ENCODE data around the gene CTNNA2.
"Not testable (repeated sequence)": the region's sequence is repeated elsewhere in the genome, so short reads cannot be mapped to it uniquely, and the experiment has no call there.

Gene CTNNA2

DNA sequence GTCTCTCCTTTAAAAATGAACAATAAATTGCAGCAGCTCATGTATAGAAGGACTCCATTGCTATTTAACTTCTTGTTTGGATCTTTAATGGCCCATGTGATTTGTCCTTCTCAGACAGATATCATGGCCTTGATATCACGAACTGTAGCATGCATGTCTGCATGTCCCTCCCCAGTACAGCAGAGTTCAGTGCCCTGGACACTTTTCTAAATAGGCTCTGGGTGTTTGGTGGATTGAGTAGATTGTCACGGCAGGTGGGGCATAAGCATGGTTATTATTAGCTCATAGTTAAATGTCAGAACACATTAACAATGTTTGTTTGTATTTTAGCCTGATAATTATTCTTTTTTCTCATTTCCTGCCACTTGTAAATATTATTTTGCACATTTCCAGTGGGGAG is 673.4 kb downstream of the CTNNA2 start:
- H3K36me3 ChIP-seq (ENCODE audit: control insufficient read depth, insufficient read depth, low read length) = no peaks in the 10 kb centered on the region
- 100% methylated on average over 1 of the region's 2 CpGs; no CpG with 5 or more reads in 1 of the 2 experiments for WGBS, 2 experiments (ENCODE audit: insufficient coverage in 2 of 2)
- no peaks in the 10 kb centered on the region for H3K9me3 ChIP-seq (ENCODE audit: control insufficient read depth, low read length)

GRCh38 chr2:80187156-80187555 is 674.3 kb downstream of the CTNNA2 start:
- H3K27ac ChIP-seq (ENCODE audit: low read depth, low read length, severe bottlenecking) = no peak overlapping the region
- H3K4me3 ChIP-seq (ENCODE audit: extremely low read depth, insufficient read depth, low read length, poor library complexity, severe bottlenecking) = no peak overlapping the region
- no peaks in the 10 kb centered on the region for H3K36me3 ChIP-seq (ENCODE audit: control insufficient read depth, insufficient read depth, low read length)
- no peaks in the 10 kb centered on the region for H3K4me1 ChIP-seq (ENCODE audit: control insufficient read depth, insufficient read depth, low read length, poor library complexity, severe bottlenecking)
- 92 to 100% methylated on average over 4 of the region's 5 CpGs for WGBS, 2 experiments (ENCODE audit: insufficient coverage in 2 of 2)
- H3K9me3 ChIP-seq (ENCODE audit: control insufficient read depth, low read length) = no peaks in the 10 kb centered on the region

More for the DNA sequence above, 673.4 kb downstream of the CTNNA2 start:
- Histone ChIP-seq H3K4me3 (ENCODE audit: extremely low read depth, insufficient read depth, low read length, poor library complexity, severe bottlenecking) (no peak overlapping the region), H3K4me1 (ENCODE audit: control insufficient read depth, insufficient read depth, low read length, poor library complexity, severe bottlenecking) (no peaks in the 10 kb centered on the region), H3K27ac (ENCODE audit: low read depth, low read length, severe bottlenecking) (no peak overlapping the region)

DNA sequence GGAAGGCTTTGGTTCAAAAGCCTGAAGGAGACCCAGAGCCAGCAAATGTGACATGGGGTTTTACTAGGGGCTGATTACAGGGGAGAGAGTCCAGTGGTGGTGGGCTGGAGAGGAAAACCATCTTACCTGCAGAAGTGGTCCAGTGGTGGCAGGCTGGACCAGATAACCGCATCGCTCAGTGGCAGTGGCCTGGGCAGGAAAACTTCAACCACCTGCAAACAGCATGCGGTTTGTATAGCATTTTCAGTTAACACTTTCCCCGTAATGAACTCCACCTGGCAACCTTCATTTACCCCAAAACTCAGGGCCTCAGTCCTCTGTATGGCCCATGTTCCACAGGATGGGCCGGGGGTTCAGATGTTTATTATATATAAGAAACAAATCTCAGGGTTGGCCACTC is 677.3 kb downstream of the CTNNA2 start:
- WGBS, 2 experiments (ENCODE audit: insufficient coverage in 2 of 2) = 89 to 90% methylated on average over 3 to 4 of the region's 5 CpGs
- Histone ChIP-seq H3K36me3 (ENCODE audit: control insufficient read depth, insufficient read depth, low read length) (no peaks in the 10 kb centered on the region), H3K27ac (ENCODE audit: low read depth, low read length, severe bottlenecking) (no peak overlapping the region), H3K4me1 (ENCODE audit: control insufficient read depth, insufficient read depth, low read length, poor library complexity, severe bottlenecking) (no peaks in the 10 kb centered on the region), H3K4me3 (ENCODE audit: extremely low read depth, insufficient read depth, low read length, poor library complexity, severe bottlenecking) (no peak overlapping the region), H3K9me3 (ENCODE audit: control insufficient read depth, low read length) (no peaks in the 10 kb centered on the region)

- Histone ChIP-seq H3K36me3 (ENCODE audit: control insufficient read depth, insufficient read depth, low read length) (no peaks in the 10 kb centered on the region), H3K4me1 (ENCODE audit: control insufficient read depth, insufficient read depth, low read length, poor library complexity, severe bottlenecking) (no peaks in the 10 kb centered on the region), H3K27ac (ENCODE audit: low read depth, low read length, severe bottlenecking) (no peak overlapping the region), H3K9me3 (ENCODE audit: control insufficient read depth, low read length) (no peaks in the 10 kb centered on the region), H3K4me3 (ENCODE audit: extremely low read depth, insufficient read depth, low read length, poor library complexity, severe bottlenecking) (no peak overlapping the region)
Observed at GRCh38 chr2:80193566-80193965, 680.7 kb downstream of the CTNNA2 start.

- WGBS, 2 experiments (ENCODE audit: insufficient coverage in 2 of 2) = 100% methylated on average over 1 of the region's 2 CpGs; no CpG with 5 or more reads in 1 of the 2 experiments
- no peak overlapping the region for H3K4me3 ChIP-seq (ENCODE audit: extremely low read depth, insufficient read depth, low read length, poor library complexity, severe bottlenecking)
Observed at GRCh38 chr2:80195034-80195433, 682.2 kb downstream of the CTNNA2 start.

GRCh38 chr2:80198042-80198441 is 685.2 kb downstream of the CTNNA2 start:
- Histone ChIP-seq H3K27ac (ENCODE audit: low read depth, low read length, severe bottlenecking) (no peak overlapping the region), H3K4me3 (ENCODE audit: extremely low read depth, insufficient read depth, low read length, poor library complexity, severe bottlenecking) (no peak overlapping the region), H3K9me3 (ENCODE audit: control insufficient read depth, low read length) (no peaks in the 10 kb centered on the region), H3K4me1 (ENCODE audit: control insufficient read depth, insufficient read depth, low read length, poor library complexity, severe bottlenecking) (no peaks in the 10 kb centered on the region), H3K36me3 (ENCODE audit: control insufficient read depth, insufficient read depth, low read length) (no peaks in the 10 kb centered on the region)
- 92 to 100% methylated on average over 2 of the region's 2 CpGs for WGBS, 2 experiments (ENCODE audit: insufficient coverage in 2 of 2)

More at GRCh38 chr2:80195034-80195433, 682.2 kb downstream of the CTNNA2 start:
- Histone ChIP-seq H3K27ac (ENCODE audit: low read depth, low read length, severe bottlenecking) (no peak overlapping the region), H3K36me3 (ENCODE audit: control insufficient read depth, insufficient read depth, low read length) (no peaks in the 10 kb centered on the region), H3K4me1 (ENCODE audit: control insufficient read depth, insufficient read depth, low read length, poor library complexity, severe bottlenecking) (no peaks in the 10 kb centered on the region), H3K9me3 (ENCODE audit: control insufficient read depth, low read length) (no peaks in the 10 kb centered on the region)

DNA sequence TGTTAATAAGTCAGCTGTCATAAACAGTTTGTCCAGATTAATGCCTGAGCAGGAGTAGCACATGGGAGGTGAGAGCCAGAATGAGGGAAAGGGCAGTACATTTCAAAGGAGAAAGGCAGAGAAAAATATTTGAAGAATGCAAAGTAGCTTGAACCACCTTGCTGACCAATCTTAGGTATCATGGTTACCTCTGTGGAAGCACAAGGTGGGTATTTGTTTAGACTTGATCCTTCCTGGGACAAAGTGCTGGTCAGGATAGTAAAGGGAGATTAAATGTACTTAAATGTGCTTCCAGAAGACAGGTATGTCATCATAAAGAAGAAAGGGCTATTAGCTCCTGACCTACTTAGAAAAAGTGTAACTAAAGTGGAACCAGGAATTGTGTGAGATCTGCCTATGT is 686.7 kb downstream of the CTNNA2 start:
- H3K4me1 ChIP-seq (ENCODE audit: control insufficient read depth, insufficient read depth, low read length, poor library complexity, severe bottlenecking) = no peaks in the 10 kb centered on the region
- H3K4me3 ChIP-seq (ENCODE audit: extremely low read depth, insufficient read depth, low read length, poor library complexity, severe bottlenecking) = no peak overlapping the region
- H3K27ac ChIP-seq (ENCODE audit: low read depth, low read length, severe bottlenecking) = no peak overlapping the region
- H3K9me3 ChIP-seq (ENCODE audit: control insufficient read depth, low read length) = peaks cover 8% of the 10 kb centered on the region
- no peaks in the 10 kb centered on the region for H3K36me3 ChIP-seq (ENCODE audit: control insufficient read depth, insufficient read depth, low read length)

DNA sequence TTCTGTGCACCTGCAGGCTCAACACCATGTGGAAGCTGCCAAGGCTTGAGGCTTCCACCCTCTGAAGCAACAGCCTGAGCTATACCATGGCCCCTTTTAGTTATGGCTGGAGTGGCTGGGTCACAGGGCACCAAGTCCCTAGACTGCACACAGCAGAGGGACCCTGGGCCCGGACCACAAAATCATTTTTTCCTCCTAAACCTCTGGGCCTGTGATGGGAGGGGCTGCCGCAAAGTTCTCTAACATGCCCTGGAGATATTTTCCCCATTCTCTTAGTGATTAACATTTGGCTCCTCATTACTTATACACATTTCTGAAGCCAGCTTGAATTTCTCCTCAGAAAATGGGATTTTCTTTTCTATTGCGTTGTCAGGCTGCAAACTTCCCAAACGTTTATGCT is 691.1 kb downstream of the CTNNA2 start:
- not testable (repeated sequence) for H3K4me1 ChIP-seq (ENCODE audit: control insufficient read depth, insufficient read depth, low read length, poor library complexity, severe bottlenecking); H3K4me3 ChIP-seq (ENCODE audit: extremely low read depth, insufficient read depth, low read length, poor library complexity, severe bottlenecking); H3K9me3 ChIP-seq (ENCODE audit: control insufficient read depth, low read length); H3K36me3 ChIP-seq (ENCODE audit: control insufficient read depth, insufficient read depth, low read length); H3K27ac ChIP-seq (ENCODE audit: low read depth, low read length, severe bottlenecking)
- WGBS, 2 experiments (ENCODE audit: insufficient coverage in 2 of 2) = 90 to 91% methylated on average over 3 to 4 of the region's 4 CpGs

DNA sequence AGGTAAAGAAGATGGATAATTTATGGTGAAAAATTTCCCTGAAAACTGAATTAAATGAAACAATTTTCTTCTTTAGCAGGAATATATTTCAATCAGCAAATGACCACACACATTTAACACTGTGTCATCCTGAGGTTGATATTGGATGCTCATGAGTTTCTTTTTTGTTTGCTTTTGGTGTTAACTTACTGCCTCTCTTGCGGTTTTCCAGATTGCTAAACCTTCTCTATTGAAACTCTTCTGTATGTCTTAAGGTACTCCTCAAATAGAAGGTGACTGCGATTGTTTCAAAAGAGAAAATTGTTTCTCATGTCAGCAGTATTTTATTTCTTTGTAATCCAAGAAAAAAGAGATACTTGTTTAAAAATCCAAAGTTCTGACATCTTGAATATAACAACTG is 692.6 kb downstream of the CTNNA2 start:
- no CpG with 5 or more reads among the region's 2 CpGs for WGBS, 2 experiments (ENCODE audit: insufficient coverage in 2 of 2)
- Histone ChIP-seq H3K4me1 (ENCODE audit: control insufficient read depth, insufficient read depth, low read length, poor library complexity, severe bottlenecking) (no peaks in the 10 kb centered on the region), H3K4me3 (ENCODE audit: extremely low read depth, insufficient read depth, low read length, poor library complexity, severe bottlenecking) (no peak overlapping the region), H3K9me3 (ENCODE audit: control insufficient read depth, low read length) (peaks cover 8% of the 10 kb centered on the region), H3K27ac (ENCODE audit: low read depth, low read length, severe bottlenecking) (no peak overlapping the region), H3K36me3 (ENCODE audit: control insufficient read depth, insufficient read depth, low read length) (no peaks in the 10 kb centered on the region)

- H3K36me3 ChIP-seq (ENCODE audit: control insufficient read depth, insufficient read depth, low read length) = no peaks in the 10 kb centered on the region
- no peaks in the 10 kb centered on the region for H3K9me3 ChIP-seq (ENCODE audit: control insufficient read depth, low read length)
- WGBS, 2 experiments (ENCODE audit: insufficient coverage in 2 of 2) = 79 to 92% methylated on average over 3 of the region's 5 CpGs
- H3K4me1 ChIP-seq (ENCODE audit: control insufficient read depth, insufficient read depth, low read length, poor library complexity, severe bottlenecking) = no peaks in the 10 kb centered on the region
- H3K4me3 ChIP-seq (ENCODE audit: extremely low read depth, insufficient read depth, low read length, poor library complexity, severe bottlenecking) = no peak overlapping the region
- no peak overlapping the region for H3K27ac ChIP-seq (ENCODE audit: low read depth, low read length, severe bottlenecking)
Observed at GRCh38 chr2:80209458-80209857, 696.6 kb downstream of the CTNNA2 start.

- Histone ChIP-seq H3K9me3 (ENCODE audit: control insufficient read depth, low read length) (peaks cover 4% of the 10 kb centered on the region), H3K4me3 (ENCODE audit: extremely low read depth, insufficient read depth, low read length, poor library complexity, severe bottlenecking) (no peak overlapping the region), H3K4me1 (ENCODE audit: control insufficient read depth, insufficient read depth, low read length, poor library complexity, severe bottlenecking) (no peaks in the 10 kb centered on the region), H3K27ac (ENCODE audit: low read depth, low read length, severe bottlenecking) (no peak overlapping the region), H3K36me3 (ENCODE audit: control insufficient read depth, insufficient read depth, low read length) (no peaks in the 10 kb centered on the region)
Observed at GRCh38 chr2:80217446-80217845, 704.6 kb downstream of the CTNNA2 start.

- H3K4me3 ChIP-seq (ENCODE audit: extremely low read depth, insufficient read depth, low read length, poor library complexity, severe bottlenecking) = no peak overlapping the region
- no peaks in the 10 kb centered on the region for H3K4me1 ChIP-seq (ENCODE audit: control insufficient read depth, insufficient read depth, low read length, poor library complexity, severe bottlenecking)
- no peak overlapping the region for H3K27ac ChIP-seq (ENCODE audit: low read depth, low read length, severe bottlenecking)
- H3K36me3 ChIP-seq (ENCODE audit: control insufficient read depth, insufficient read depth, low read length) = no peaks in the 10 kb centered on the region
- WGBS, 2 experiments (ENCODE audit: insufficient coverage in 2 of 2) = no CpG with 5 or more reads among the region's 2 CpGs
- H3K9me3 ChIP-seq (ENCODE audit: control insufficient read depth, low read length) = no peaks in the 10 kb centered on the region
Observed at GRCh38 chr2:80222644-80223043, 709.8 kb downstream of the CTNNA2 start.

Measured in mesodermal cell (in vitro differentiated cells).